ENCODE data around the gene CASZ1. TPM values are rescaled to one million over a fixed set of nuclear protein-coding genes. Genes with fewer than 3 reads are reported as not detected.

Gene CASZ1
- total and polyA plus RNA-seq, 2 donors (not counting 3 experiments of a cell fraction or from before 2014, with no cell fraction given): 1.5 to 5.2 TPM

DNA sequence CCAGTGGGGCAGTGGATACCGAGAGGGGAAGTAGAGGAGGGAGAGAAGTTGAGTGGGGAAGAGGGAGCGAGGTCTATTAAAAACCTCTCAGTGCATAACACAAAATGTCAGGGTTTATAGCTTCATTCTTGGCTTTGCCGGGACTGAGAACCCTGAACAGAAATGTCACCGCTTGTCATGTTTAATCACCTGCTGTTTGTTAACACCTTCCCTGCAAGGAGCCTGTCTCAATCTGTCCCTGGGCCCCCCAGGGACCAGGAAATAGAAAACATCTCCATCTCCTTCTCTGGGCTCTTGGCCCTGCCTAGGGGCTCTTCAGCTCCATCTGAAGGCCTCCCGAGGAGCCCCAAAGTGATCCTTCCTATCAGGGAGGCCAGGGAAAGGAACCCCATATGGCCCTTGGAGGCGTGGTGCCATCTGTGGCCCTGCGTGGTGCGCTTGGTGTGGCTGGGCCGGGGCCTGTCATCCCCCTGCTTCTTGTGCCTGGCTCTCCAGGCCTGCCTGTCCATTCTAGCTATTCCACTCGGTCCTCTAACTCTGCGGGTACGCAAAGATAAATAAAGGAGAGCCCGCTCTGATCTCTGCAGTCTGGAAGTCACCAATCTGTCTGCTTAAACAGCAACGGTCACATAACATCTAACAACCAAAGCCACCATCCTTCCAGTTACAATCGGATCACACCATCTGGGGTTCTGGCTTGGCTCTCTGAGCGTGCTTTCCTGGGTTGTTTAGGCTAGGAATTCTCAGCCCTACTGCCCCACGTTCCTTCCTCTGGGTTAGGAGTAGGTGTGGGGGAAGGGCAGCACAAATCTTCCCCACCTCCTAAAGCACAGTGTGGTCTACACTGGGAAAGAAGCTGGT, 113.8 kb downstream of the CASZ1 start:
- CTCF ChIA-PET: no interaction called here
- no peaks in the 10 kb centered on the region for H3K9me1 ChIP-seq (replicated peaks; ENCODE audit: control insufficient read depth, extremely low read depth, insufficient read depth, low read length)
- intact Hi-C loops (cut with micrococcal nuclease): no loop called here

More for the DNA sequence above, 113.8 kb downstream of the CASZ1 start:
- dilution Hi-C loops (cut with MboI; ENCODE audit: extremely low pct_ligation_motif_present, low sequenced_read_pairs): no loop called here
- Histone ChIP-seq H4K20me1 (replicated peaks; ENCODE audit: control insufficient read depth, extremely low read depth, insufficient read depth, low read length) (no peaks in the 10 kb centered on the region), H3K4me3 (replicated peaks in 1 of 3; ENCODE audit: insufficient read depth in 1 of 3, low read depth in 1 of 3, low read length in 3 of 3) (no peak overlapping the region), H2AFZ (ENCODE audit: low read depth, low read length) (no peak overlapping the region), H3K9me3 (replicated peaks; ENCODE audit: control insufficient read depth, insufficient read depth, low read length) (no peaks in the 10 kb centered on the region), H3K27ac (ENCODE audit: insufficient read depth, low read depth, low read length) (no peak overlapping the region), H3K4me2 (ENCODE audit: insufficient read depth, low read length) (no peak overlapping the region), H3K27me3 (ENCODE audit: control insufficient read depth in 2 of 2, insufficient read depth in 2 of 2, low read length in 2 of 2) (peaks cover 0 to 8% of the 10 kb centered on the region in 2 experiments), H3K4me1 (ENCODE audit: control insufficient read depth, extremely low read depth, insufficient read depth, low read length) (no peaks in the 10 kb centered on the region), H3K36me3 (ENCODE audit: control insufficient read depth in 2 of 2, extremely low read depth in 1 of 2, insufficient read depth in 2 of 2, low read length in 2 of 2) (no peaks in the 10 kb centered on the region), H3K9ac (replicated peaks; ENCODE audit: extremely low read depth, insufficient read depth, low read length) (no peak overlapping the region), H3K79me2 (ENCODE audit: control insufficient read depth, insufficient read depth, low read length) (no peaks in the 10 kb centered on the region)
- FAIRE-seq: no peak
- POLR2A ChIA-PET: no interaction called here
- TF ChIP-seq JUN (IDR thresholded peaks at IDR 0.05; ENCODE audit: borderline replicate concordance, insufficient read depth, insufficient read length, low read depth): no peak
- no peak for TF ChIP-seq FOS (IDR thresholded peaks at IDR 0.05; ENCODE audit: borderline replicate concordance, insufficient read depth, low read length)
- TF ChIP-seq, protein P1, sequence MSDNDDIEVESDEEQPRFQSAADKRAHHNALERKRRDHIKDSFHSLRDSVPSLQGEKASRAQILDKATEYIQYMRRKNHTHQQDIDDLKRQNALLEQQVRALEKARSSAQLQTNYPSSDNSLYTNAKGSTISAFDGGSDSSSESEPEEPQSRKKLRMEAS (IDR thresholded peaks at IDR 0.05; ENCODE audit: insufficient read depth, insufficient read length): no peak
- TF ChIP-seq, protein P2, sequence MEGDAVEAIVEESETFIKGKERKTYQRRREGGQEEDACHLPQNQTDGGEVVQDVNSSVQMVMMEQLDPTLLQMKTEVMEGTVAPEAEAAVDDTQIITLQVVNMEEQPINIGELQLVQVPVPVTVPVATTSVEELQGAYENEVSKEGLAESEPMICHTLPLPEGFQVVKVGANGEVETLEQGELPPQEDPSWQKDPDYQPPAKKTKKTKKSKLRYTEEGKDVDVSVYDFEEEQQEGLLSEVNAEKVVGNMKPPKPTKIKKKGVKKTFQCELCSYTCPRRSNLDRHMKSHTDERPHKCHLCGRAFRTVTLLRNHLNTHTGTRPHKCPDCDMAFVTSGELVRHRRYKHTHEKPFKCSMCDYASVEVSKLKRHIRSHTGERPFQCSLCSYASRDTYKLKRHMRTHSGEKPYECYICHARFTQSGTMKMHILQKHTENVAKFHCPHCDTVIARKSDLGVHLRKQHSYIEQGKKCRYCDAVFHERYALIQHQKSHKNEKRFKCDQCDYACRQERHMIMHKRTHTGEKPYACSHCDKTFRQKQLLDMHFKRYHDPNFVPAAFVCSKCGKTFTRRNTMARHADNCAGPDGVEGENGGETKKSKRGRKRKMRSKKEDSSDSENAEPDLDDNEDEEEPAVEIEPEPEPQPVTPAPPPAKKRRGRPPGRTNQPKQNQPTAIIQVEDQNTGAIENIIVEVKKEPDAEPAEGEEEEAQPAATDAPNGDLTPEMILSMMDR (IDR thresholded peaks at IDR 0.05; ENCODE audit: extremely low read depth in 1 of 2, insufficient read depth in 1 of 2, low read depth in 1 of 2, low read length in 2 of 2): no peak
- no peak for TF ChIP-seq MYC (IDR thresholded peaks at IDR 0.05; ENCODE audit: low read depth, low read length)
- no peak for TF ChIP-seq GATA2 (IDR thresholded peaks at IDR 0.05; ENCODE audit: insufficient read depth, insufficient read length, low read depth, low read length)
- TF ChIP-seq POLR2A (IDR thresholded peaks at IDR 0.05; ENCODE audit: low read depth, low read length): no peak
- TF ChIP-seq EZH2 (IDR thresholded peaks at IDR 0.05; ENCODE audit: borderline replicate concordance, low read depth, low read length, severe bottlenecking): no peak
- TF ChIP-seq POLR2AphosphoS5 (IDR thresholded peaks at IDR 0.05; ENCODE audit: insufficient read depth, low read depth, low read length): no peak
- no TSS peak for BruUV-seq (replicated peaks)
- DNase-seq (ENCODE audit: low read depth, low spot score): no peak
